Measurements from ENCODE around the gene COL15A1.

The COL15A1 gene

GRCh38 chr9:99013550-99013949, 69.8 kb downstream of the COL15A1 start:
- no peak for DNase-seq (ENCODE audit: low read depth)
- no peak for TF ChIP-seq CTCF (IDR thresholded peaks at IDR 0.05; ENCODE audit: low read depth, low read length, missing control alignments)
- H3K4me3 ChIP-seq (ENCODE audit: low read depth, low read length): no peak overlapping the region

GRCh38 chr9:99015448-99015847, 71.7 kb downstream of the COL15A1 start:
- DNase-seq (ENCODE audit: low read depth): no peak
- TF ChIP-seq CTCF (IDR thresholded peaks at IDR 0.05; ENCODE audit: low read depth, low read length, missing control alignments): no peak
- no peak overlapping the region for H3K4me3 ChIP-seq (ENCODE audit: low read depth, low read length)

- TF ChIP-seq CTCF (IDR thresholded peaks at IDR 0.05; ENCODE audit: low read depth, low read length, missing control alignments): no peak
- H3K4me3 ChIP-seq (ENCODE audit: low read depth, low read length): no peak overlapping the region
- no peak for DNase-seq (ENCODE audit: low read depth)
Observed at GRCh38 chr9:99015890-99016289, 72.2 kb downstream of the COL15A1 start.

GRCh38 chr9:99016681-99017387, 73.1 kb downstream of the COL15A1 start:
- no peak for DNase-seq (ENCODE audit: low read depth)
- H3K4me3 ChIP-seq (ENCODE audit: low read depth, low read length): no peak overlapping the region
- no peak for TF ChIP-seq CTCF (IDR thresholded peaks at IDR 0.05; ENCODE audit: low read depth, low read length, missing control alignments)

GRCh38 chr9:99018653-99019052, 74.9 kb downstream of the COL15A1 start:
- H3K4me3 ChIP-seq (ENCODE audit: low read depth, low read length): no peak overlapping the region
- no peak for TF ChIP-seq CTCF (IDR thresholded peaks at IDR 0.05; ENCODE audit: low read depth, low read length, missing control alignments)
- no peak for DNase-seq (ENCODE audit: low read depth)

- no peak overlapping the region for H3K4me3 ChIP-seq (ENCODE audit: low read depth, low read length)
- no peak for TF ChIP-seq CTCF (IDR thresholded peaks at IDR 0.05; ENCODE audit: low read depth, low read length, missing control alignments)
- no peak for DNase-seq (ENCODE audit: low read depth)
Observed at GRCh38 chr9:99019510-99020331, 76.0 kb downstream of the COL15A1 start.

Measured in GM12864 (cell line).